HG02885 (cell line): ENCODE data around the gene TRABD2A.
"Not testable (repeated sequence)": the region's sequence is repeated elsewhere in the genome, so short reads cannot be mapped to it uniquely, and the experiment has no call there.

Experiments used
- ATAC-seq: cut with Tn5 transposase; IDR thresholded peaks from one replicate; pipeline ENCODE4 v1.9.1; 2021; ENCODE audit warnings: mild to moderate bottlenecking; ENCODE audit not compliant: unreplicated experiment, poor library complexity

The TRABD2A gene

DNA sequence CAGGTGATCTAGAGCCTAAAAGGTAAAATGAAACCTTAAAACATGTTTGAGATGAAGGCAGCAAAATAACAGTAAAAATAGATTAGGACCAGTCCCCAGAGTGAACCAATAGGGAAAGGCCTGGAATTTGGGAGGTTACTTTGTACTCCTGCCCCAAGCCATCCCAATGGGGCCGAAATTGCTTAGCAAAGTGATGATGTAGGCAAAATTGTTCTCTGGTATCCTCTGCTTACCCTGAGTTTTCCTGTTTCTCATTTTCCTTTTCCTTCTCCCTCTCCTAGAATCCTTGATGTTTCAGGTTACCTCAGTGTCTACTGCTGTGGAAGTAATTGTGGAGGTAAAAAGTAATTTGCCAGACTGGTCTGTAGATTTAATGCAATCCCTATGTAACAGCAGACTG lies 92.9 kb downstream of the TRABD2A start:
- no peak for ATAC-seq

DNA sequence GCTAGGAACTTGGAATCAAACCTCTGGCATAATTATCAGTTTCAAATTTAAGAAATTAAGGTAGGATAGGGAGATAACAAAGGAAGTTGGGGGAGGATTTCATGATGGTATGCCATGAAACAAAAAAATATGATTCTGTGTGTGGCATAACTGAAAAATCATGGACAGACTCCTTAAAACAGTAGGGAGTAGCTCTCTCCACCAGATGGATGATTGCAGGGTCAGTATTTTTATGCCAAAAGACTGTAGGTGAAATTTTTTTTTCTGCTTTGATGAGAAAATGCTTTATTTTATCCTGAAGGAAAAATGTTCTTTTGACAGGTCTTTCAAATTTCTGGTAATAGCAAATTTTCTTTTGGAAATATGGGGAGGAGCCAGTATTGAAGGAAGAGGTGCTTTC lies 94.3 kb downstream of the TRABD2A start:
- no peak for ATAC-seq

DNA sequence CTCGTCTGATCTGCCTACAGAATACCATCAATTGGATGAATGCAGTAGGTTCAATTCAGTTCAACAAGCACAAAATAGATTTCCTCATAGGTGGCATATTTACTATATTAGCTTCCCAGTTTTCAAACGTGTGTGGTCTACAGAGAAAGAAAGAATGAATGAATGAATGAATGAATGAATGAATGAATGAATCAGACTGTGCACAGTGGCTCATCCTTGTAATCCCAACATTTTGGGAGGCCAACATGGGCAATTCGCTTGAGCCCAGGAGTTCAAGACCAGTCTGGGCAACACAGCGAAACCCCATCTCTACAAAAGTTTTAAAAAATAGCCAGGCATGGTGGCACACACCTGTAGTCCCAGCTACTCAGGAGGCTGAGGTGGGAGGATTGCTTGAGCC lies 94.9 kb downstream of the TRABD2A start:
- no peak for ATAC-seq

DNA sequence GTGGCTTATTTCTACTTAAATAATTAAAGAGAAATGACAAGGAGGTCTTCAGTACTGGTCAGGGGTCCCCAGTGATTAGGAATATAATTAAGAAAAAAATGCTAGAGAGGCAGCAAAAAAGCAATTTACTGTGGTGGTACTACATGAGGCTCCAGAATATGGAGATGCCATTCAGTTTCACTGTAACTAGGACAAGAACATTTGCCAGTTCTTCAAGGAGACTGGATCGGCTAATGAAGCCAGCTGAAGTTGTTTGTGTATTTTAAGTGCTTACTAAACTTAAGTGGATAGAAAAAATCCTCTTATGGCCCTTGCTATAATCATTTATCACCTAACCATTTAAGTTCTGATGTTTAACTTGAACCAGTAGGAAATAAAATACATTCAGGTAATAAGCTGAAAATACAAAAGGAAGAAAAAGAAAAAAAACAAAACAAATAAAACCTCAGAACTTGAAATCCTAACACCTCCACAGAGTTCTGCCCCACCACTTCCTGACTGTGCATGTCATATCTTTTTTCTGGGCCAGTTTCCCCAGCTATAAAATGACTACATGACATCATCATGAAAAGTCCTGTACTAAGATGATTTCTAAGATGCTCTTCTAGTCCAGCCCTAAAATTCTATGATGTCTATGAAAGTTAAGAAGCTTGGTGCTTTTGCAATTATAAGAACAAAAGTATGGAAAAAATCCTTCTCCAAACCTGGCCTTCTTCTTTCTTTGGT lies 98.0 kb downstream of the TRABD2A start:
- ATAC-seq, result no peak

DNA sequence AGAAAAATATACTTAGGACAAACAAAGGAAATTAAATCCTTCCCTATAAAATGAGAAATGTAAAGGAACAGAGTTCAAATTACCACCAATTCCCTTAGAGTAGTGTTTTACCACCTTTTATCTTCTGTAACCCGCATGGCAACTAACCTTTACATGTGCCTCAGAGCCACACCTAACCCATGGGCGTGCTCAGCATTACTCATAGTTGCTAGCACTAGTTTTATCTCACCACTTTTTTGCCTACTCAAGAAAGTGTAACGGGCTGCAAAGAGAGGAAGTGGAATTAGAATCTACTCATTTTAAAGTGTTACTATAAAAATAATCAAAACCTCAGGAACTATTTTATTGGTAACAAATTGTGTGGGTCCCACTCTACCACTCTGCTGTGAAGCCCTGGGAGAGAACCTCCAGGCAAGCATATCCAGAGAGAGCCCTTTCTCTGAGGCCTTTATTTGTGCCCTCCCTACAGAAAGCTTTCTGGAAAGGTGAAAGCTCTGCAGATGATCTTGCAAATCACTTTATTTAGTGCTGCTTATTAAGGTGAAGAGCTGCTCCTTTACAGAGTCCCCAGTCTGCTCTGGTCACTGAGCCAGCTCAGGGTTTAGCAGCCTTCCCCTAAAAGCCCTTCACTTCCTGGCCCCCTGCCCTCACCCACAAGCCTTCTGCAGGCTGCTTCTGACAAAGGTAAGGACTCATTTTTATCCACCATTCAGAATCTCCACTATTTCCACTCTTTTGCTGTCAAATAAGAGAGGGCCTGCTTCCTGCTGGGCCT lies 98.8 kb downstream of the TRABD2A start:
- peak; percentile 96 for ATAC-seq

DNA sequence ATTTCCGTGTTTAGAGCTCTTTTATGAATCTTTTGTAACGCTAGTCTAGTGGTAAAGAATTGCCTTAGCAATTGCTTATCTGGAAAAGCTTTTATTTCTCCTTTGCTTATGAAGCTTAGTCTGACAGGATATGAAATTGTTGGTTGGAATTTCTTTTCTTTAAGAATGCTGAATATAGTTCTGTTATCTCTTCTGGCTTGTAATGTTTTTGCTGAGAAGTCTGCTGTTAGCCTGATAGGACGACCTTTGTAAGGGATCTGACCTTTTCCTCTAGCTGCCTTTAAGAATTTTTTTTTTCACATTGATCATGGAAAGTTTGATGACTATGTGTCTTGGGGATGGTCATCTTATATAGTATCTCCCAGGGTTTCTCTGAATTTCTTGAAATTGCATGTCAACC lies 101.1 kb downstream of the TRABD2A start:
- ATAC-seq, result no peak

DNA sequence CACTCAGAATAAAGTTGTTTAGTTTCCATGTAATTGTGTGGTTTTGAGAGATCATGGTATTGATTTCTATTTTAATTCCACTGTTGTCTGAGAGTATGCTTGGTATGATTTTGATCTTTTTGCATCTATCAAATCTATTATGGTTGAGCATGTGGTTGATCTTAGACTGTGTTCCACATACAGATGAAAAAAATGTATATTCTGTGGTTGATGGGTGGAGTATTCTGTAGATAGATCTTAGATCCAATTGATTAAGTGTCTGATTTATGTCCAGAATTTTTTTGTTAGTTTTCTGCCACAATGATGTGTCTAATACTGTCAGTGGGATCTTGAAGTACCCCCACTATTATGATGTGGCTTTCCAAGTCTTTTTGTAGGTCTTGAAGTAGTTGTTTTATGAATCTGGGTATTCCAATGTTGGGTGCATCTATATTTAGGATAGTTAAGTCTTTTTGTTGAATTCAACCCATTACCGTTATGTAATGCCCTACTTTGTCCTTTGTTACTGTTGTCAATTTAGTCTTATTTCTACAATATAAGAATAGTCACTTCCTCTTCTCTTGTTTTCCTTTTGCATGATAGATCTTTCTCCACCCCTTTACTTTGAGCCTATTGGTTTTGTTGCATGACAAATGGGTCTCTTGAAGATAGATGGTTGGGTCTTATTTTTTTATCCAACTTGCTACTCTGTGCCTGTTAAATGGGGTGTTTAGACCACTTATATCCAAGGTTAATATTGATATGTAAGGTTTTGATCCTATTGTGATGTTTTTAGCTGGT lies 101.8 kb downstream of the TRABD2A start:
- ATAC-seq, result no peak

DNA sequence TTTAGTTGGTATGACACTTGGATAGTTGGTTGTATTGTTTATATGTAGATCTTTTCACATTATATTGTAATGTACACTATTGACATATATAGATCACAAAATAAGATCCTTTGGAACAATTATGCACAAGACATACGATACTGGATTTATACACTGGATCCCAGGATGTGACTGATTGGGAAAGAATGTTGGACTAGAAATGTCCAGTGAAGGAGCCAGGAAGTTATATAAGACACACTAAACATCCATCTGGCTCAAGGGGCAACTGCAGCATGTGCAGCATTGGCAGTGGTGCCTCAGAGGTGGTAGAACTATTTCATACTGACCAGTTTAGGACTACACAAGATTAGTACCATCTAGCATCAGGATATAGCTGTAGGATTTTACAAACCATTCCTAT lies 104.9 kb downstream of the TRABD2A start:
- ATAC-seq, result no peak

DNA sequence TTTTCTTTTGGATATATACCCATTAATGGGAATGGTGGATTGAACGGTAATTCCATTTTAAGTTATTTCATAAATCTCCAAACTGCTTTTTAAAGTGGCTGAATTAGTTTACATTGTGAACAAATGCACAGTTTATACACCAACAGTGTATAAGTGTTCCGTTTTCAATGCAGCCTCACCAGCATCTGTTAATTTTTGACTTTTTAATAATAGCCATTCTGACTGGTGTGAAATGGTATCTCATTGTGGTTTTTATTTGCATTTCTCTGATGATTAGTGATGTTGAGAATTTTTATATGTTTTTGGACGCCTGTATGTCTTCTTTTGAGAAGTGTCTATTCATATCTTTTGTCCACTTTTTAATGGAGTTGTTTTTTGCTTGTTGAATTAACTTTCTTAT lies 107.3 kb downstream of the TRABD2A start:
- ATAC-seq, result not testable (repeated sequence)
